Neural cell (in vitro differentiated cells): Measurements from ENCODE around the gene ADGRL3. TPM values are rescaled to one million over a fixed set of nuclear protein-coding genes. Genes with fewer than 3 reads are reported as not detected.

Source experiments
- H2AFZ ChIP-seq: fragments of 200-600, 300-800 bp; sonication (generic), shearing (Covaris generic); 2 replicates; pipeline ENCODE4 v1.6.0; 2014; ENCODE audit warnings: low read depth, mild to moderate bottlenecking, antibody characterized with exemption, low read length, moderate library complexity
- H3F3A ChIP-seq: fragments of 200-600 bp; shearing (Covaris generic); 2 replicates; pipeline ENCODE4 v1.6.1; 2016; ENCODE audit warnings: mild to moderate bottlenecking, moderate library complexity, mixed read lengths, antibody characterized with exemption, low read length; ENCODE audit not compliant: insufficient read depth, poor library complexity, severe bottlenecking
- H3K27ac ChIP-seq: fragments of 200-600, 300-800 bp; sonication (generic), shearing (Covaris generic); 2 replicates; pipeline ENCODE4 v1.5.1; 2014; ENCODE audit warnings: mild to moderate bottlenecking, low read length, moderate library complexity
- H3K27me3 ChIP-seq: fragments of 300-800, 200-600 bp; sonication (generic), shearing (Covaris generic); 2 replicates; pipeline ENCODE4 v1.6.0; 2014; ENCODE audit warnings: mild to moderate bottlenecking, low read depth, low read length, moderate library complexity; ENCODE audit not compliant: insufficient read depth
- H3K36me3 ChIP-seq: fragments of 300-800, 200-600 bp; sonication (generic), shearing (Covaris generic); 2 replicates; pipeline ENCODE4 v1.5.1; 2014; ENCODE audit warnings: mild to moderate bottlenecking, antibody characterized with exemption, low read length, moderate library complexity; ENCODE audit not compliant: insufficient read depth
- H3K4me2 ChIP-seq: fragments of 300-800, 200-600 bp; sonication (generic), shearing (Covaris generic); 2 replicates; pipeline ENCODE4 v1.6.0; 2014; ENCODE audit warnings: mild to moderate bottlenecking, low read length
- H3K4me3 ChIP-seq: fragments of 300-800, 200-600 bp; sonication (generic), shearing (Covaris generic); 2 replicates; pipeline ENCODE4 v1.5.1; 2014; ENCODE audit warnings: mild to moderate bottlenecking, low read length, moderate library complexity
- H3K79me2 ChIP-seq: fragments of 200-600 bp; shearing (Covaris generic); replicated peaks from 2 replicates; pipeline ENCODE4 v1.6.0; 2014; ENCODE audit warnings: mild to moderate bottlenecking, low read length, moderate library complexity; ENCODE audit not compliant: insufficient read depth
- H3K9ac ChIP-seq: fragments of 300-800, 200-600 bp; sonication (generic), shearing (Covaris generic); 2 replicates; pipeline ENCODE4 v1.6.1; 2016; ENCODE audit warnings: mild to moderate bottlenecking, low read length, mixed read lengths
- H3K9me2 ChIP-seq: fragments of 200-600 bp; shearing (Covaris generic); 2 replicates; pipeline ENCODE4 v1.6.1; 2016; ENCODE audit warnings: mild to moderate bottlenecking, low read length, mixed read lengths; ENCODE audit not compliant: insufficient read depth
- H3K9me3 ChIP-seq: fragments of 200-600, 300-800 bp; sonication (generic), shearing (Covaris generic); 2 replicates; pipeline ENCODE4 v1.6.1; 2016; ENCODE audit warnings: mild to moderate bottlenecking, mixed run types, low read length, moderate library complexity, mixed read lengths
- H4K20me1 ChIP-seq: fragments of 200-600 bp; shearing (Covaris generic); 2 replicates; pipeline ENCODE4 v1.6.1; 2016; ENCODE audit warnings: mild to moderate bottlenecking, mixed run types; ENCODE audit not compliant: insufficient read depth
- EP300 ChIP-seq: fragments of 450-650 bp; conservative IDR thresholded peaks from 2 replicates; pipeline ENCODE4 v1.6.1; 2014; ENCODE audit warnings: antibody characterized with exemption, mild to moderate bottlenecking, moderate library complexity; ENCODE audit not compliant: poor library complexity, severe bottlenecking
- EZH2 ChIP-seq: fragments of 200-600, 300-800 bp; shearing (Covaris generic), sonication (generic); IDR thresholded peaks from 2 replicates; pipeline ENCODE4 v1.6.1; 2014; ENCODE audit warnings: antibody characterized with exemption, low read length, borderline replicate concordance, mild to moderate bottlenecking; ENCODE audit not compliant: insufficient read depth, poor library complexity, severe bottlenecking
- MXI1 ChIP-seq: fragments of 450-650 bp; conservative IDR thresholded peaks from 2 replicates; pipeline ENCODE4 v1.6.1; 2014; ENCODE audit warnings: antibody characterized with exemption, mild to moderate bottlenecking; ENCODE audit not compliant: poor library complexity, severe bottlenecking
- POLR2AphosphoS5 ChIP-seq: IDR thresholded peaks from 2 replicates; pipeline ENCODE4 v1.6.1; 2012
- RAD21 ChIP-seq: fragments of 450-650 bp; conservative IDR thresholded peaks from 2 replicates; pipeline ENCODE4 v1.6.1; 2014; ENCODE audit warnings: antibody characterized with exemption, mild to moderate bottlenecking, moderate library complexity
- SMC3 ChIP-seq: fragments of 450-650 bp; conservative IDR thresholded peaks from 2 replicates; pipeline ENCODE4 v1.6.1; 2014; ENCODE audit warnings: antibody characterized with exemption, mild to moderate bottlenecking, moderate library complexity; ENCODE audit not compliant: poor library complexity
- TAF1 ChIP-seq: IDR thresholded peaks from 2 replicates; pipeline ENCODE4 v1.6.1; 2012; ENCODE audit warnings: low read depth
- polyA minus RNA-seq: library from RNA; depleted of rRNA, polyadenylated mRNA; stranded (reverse); fragments of >200 nt; gene quantifications from 2 replicates; pipeline ENCODE4 v1.2.3, GENCODE V29; 2014
- polyA plus RNA-seq: library from polyadenylated mRNA; depleted of rRNA; stranded (reverse); fragments of >200 nt; gene quantifications from 2 replicates; pipeline ENCODE4 v1.2.3, GENCODE V29; 2014
- TF ChIP-seq, protein P1 (sequence below): IDR thresholded peaks from 2 replicates; pipeline ENCODE4 v1.6.1; 2012; ENCODE audit warnings: borderline replicate concordance
- TF ChIP-seq, protein P2 (sequence below): fragments of 450-650 bp; IDR thresholded peaks from 2 replicates; pipeline ENCODE4 v1.5.1; 2014; ENCODE audit warnings: antibody characterized with exemption, mild to moderate bottlenecking, moderate library complexity; ENCODE audit not compliant: poor library complexity, severe bottlenecking

ADGRL3 gene
- polyA plus RNA-seq (90.1 and 99.4 TPM in 2 replicates), polyA minus RNA-seq (440 and 487 TPM in 2 replicates)

DNA sequence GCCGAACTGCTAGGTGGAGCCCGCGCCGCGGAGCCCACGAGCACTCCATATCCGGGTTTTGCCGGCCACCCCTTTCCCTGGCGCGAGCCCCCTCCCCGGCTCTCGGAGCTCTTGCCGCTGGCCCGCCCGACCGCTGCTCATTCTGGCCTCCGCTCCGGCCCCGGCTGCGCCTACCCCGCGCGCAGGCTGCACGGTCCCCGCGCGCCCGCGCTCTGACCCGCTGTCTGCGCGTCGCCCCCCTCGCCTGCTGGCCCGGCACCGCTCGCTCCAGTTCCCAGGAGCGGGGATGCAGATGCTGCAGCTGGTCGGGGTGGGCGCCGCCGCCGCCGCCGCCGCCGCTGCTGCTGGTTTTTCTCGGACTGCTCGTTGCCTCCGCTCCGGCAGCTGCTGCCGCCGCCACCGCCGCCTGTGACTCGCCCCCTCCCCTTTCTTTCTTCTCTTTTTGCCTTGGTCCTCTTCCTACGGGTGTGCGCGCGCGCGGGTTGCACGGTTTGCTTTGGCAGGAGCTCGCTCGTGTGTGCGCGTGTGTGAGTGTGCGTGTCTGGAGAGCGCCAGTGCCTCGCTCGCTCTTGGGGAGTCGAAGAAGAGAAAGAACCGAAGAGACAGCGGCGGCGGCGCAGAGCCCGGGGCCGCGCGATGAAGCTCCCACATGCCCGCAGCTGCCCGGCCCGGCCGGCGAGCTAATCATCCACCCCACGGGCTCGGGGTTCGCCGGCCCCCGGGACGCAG, at the start of gene ADGRL3:
Gene ADGRL3, plus strand, starts transcription at position 140 of the 729 bp plus-strand sequence.
- Histone ChIP-seq H3K27ac (peak within 1 kb of the TSS; percentile 92), H3K9me3 (no peaks in the 10 kb centered on the region), H2AFZ (peak within 1 kb of the TSS; percentile 66), H3K9ac (peak within 1 kb of the TSS; percentile 90), H4K20me1 (peaks cover 13% of the 10 kb centered on the region), H3K4me2 (peak within 1 kb of the TSS; percentile 86), H3K9me2 (no peaks in the 10 kb centered on the region), H3K79me2 (peaks cover 56% of the 10 kb centered on the region), H3K36me3 (no peaks in the 10 kb centered on the region), H3K27me3 (no peaks in the 10 kb centered on the region), H3F3A (no peaks in the 10 kb centered on the region), H3K4me3 (peak within 1 kb of the TSS; percentile 91)
- peak; percentile 61 for TF ChIP-seq SMC3
- no peak for TF ChIP-seq TAF1
- TF ChIP-seq, protein P1, sequence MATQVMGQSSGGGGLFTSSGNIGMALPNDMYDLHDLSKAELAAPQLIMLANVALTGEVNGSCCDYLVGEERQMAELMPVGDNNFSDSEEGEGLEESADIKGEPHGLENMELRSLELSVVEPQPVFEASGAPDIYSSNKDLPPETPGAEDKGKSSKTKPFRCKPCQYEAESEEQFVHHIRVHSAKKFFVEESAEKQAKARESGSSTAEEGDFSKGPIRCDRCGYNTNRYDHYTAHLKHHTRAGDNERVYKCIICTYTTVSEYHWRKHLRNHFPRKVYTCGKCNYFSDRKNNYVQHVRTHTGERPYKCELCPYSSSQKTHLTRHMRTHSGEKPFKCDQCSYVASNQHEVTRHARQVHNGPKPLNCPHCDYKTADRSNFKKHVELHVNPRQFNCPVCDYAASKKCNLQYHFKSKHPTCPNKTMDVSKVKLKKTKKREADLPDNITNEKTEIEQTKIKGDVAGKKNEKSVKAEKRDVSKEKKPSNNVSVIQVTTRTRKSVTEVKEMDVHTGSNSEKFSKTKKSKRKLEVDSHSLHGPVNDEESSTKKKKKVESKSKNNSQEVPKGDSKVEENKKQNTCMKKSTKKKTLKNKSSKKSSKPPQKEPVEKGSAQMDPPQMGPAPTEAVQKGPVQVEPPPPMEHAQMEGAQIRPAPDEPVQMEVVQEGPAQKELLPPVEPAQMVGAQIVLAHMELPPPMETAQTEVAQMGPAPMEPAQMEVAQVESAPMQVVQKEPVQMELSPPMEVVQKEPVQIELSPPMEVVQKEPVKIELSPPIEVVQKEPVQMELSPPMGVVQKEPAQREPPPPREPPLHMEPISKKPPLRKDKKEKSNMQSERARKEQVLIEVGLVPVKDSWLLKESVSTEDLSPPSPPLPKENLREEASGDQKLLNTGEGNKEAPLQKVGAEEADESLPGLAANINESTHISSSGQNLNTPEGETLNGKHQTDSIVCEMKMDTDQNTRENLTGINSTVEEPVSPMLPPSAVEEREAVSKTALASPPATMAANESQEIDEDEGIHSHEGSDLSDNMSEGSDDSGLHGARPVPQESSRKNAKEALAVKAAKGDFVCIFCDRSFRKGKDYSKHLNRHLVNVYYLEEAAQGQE, result peak; percentile 56
- TF ChIP-seq POLR2AphosphoS5, result peak; percentile 49
- TF ChIP-seq, protein P2, sequence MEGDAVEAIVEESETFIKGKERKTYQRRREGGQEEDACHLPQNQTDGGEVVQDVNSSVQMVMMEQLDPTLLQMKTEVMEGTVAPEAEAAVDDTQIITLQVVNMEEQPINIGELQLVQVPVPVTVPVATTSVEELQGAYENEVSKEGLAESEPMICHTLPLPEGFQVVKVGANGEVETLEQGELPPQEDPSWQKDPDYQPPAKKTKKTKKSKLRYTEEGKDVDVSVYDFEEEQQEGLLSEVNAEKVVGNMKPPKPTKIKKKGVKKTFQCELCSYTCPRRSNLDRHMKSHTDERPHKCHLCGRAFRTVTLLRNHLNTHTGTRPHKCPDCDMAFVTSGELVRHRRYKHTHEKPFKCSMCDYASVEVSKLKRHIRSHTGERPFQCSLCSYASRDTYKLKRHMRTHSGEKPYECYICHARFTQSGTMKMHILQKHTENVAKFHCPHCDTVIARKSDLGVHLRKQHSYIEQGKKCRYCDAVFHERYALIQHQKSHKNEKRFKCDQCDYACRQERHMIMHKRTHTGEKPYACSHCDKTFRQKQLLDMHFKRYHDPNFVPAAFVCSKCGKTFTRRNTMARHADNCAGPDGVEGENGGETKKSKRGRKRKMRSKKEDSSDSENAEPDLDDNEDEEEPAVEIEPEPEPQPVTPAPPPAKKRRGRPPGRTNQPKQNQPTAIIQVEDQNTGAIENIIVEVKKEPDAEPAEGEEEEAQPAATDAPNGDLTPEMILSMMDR, result peak; percentile 21
- TF ChIP-seq EP300, result peak; percentile 51
- TF ChIP-seq MXI1, result peak; percentile 80
- no peak for TF ChIP-seq EZH2
- TF ChIP-seq RAD21, result peak; percentile 62

DNA sequence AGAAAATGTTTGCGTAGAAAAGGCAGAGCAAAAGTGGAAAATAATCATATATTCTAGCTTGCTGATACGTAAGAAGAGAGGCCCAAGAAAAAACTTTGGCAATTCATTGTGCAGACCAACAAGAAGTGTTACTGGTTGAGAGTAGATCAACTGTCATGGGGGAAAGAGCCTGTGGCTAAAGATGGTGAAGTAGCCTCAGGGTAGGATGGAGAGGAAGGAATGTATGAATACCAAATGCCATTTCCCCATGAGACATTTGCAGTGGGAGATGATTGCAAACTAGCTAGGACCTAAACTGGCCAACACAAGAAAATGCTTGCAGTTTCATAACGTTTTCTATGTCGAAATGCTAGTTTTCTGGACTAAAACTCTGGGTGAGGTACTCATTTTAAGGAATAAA, 47.7 kb upstream of the ADGRL3 start:
- Histone ChIP-seq H3K9me2 (no peaks in the 10 kb centered on the region), H3K9me3 (no peaks in the 10 kb centered on the region), H3K79me2 (no peaks in the 10 kb centered on the region), H3K9ac (no peak overlapping the region), H3K4me2 (no peak overlapping the region), H4K20me1 (no peaks in the 10 kb centered on the region), H3F3A (no peaks in the 10 kb centered on the region), H3K27ac (no peak overlapping the region), H3K27me3 (no peaks in the 10 kb centered on the region), H2AFZ (no peak overlapping the region), H3K4me3 (no peak overlapping the region), H3K36me3 (no peaks in the 10 kb centered on the region)
- TF ChIP-seq, protein P2, result no peak
- TF ChIP-seq SMC3 (no peak), POLR2AphosphoS5 (no peak), TAF1 (no peak), MXI1 (no peak), RAD21 (no peak), EP300 (no peak), EZH2 (no peak)
- TF ChIP-seq, protein P1, result no peak
